ENCODE results near the gene PPIE.
A peak's percentile ranks its signal among the peaks of the same experiment; 100 is the strongest.

GRCh38 chr1:39799770-39800470, 61.2 kb downstream of the PPIE start:
- TF ChIP-seq EZH2 (IDR thresholded peaks at IDR 0.05; ENCODE audit: borderline replicate concordance, low read depth, low read length, poor library complexity, severe bottlenecking) (no peak), CTCF (conservative IDR thresholded peaks at IDR 0.05; ENCODE audit: low read depth, low read length) (peak; percentile 80)
